Tracheal epithelial cell (primary cell): ENCODE measurements around the gene MRRF. TPM values are rescaled to one million over a fixed set of nuclear protein-coding genes. Genes with fewer than 3 reads are reported as not detected.

Experiments
- total RNA-seq: library from RNA; depleted of rRNA; stranded (reverse); fragments of >200 nt; gene quantifications from 2 replicates; pipeline ENCODE4 v1.2.1, GENCODE V29; 2014

Gene MRRF
- total RNA-seq: 48.0 and 61.0 TPM in 2 replicates

GRCh38 chr9:122264360-122265148 lies at the start of gene MRRF, which contains the start of gene RBM18:
Gene MRRF (plus strand): TSS chr9:122264882. CDS start chr9:122270892, 6,010 bp downstream.
Gene RBM18 (minus strand): TSS chr9:122264840. CDS start chr9:122261492, 3,348 bp downstream.

GRCh38 chr9:122228568-122229484 lies 35.9 kb upstream of the MRRF start, which contains the start of gene LHX6:
Gene LHX6 (minus strand): TSS chr9:122228957. CDS start chr9:122228740, 217 bp downstream.

GRCh38 chr9:122370869-122371755 lies 106.4 kb downstream of the MRRF start, which contains the start of gene PTGS1:
Gene PTGS1 (plus strand): TSS chr9:122371024. CDS start chr9:122371085, 61 bp downstream.

Other genes with a start within 250 kb of the MRRF start
- 1.9 and 3.0 TPM in 2 replicates for gene TTLL11, start 171.6 kb upstream of the MRRF start, total RNA-seq
- gene NDUFA8, start 105.1 kb upstream of the MRRF start, total RNA-seq: 25.8 and 27.1 TPM in 2 replicates
- not detected in 2 replicates for gene MORN5, start 105.0 kb upstream of the MRRF start, total RNA-seq
- under 0.01 TPM in 1 of 2 replicates, not detected in the other for gene LHX6, start 35.9 kb upstream of the MRRF start, total RNA-seq
- 8.0 and 8.5 TPM in 2 replicates for gene RBM18, start within 50 bp of the MRRF start, total RNA-seq
- gene PTGS1, start 106.1 kb downstream of the MRRF start, total RNA-seq: 1.9 TPM in 2 replicates
- gene OR1J1, start 213.0 kb downstream of the MRRF start, total RNA-seq: not detected in 2 replicates
- gene OR1J2, start 245.9 kb downstream of the MRRF start, total RNA-seq: not detected in 2 replicates